Mesenchymal stem cell (in vitro differentiated cells and primary cell): ENCODE measurements around the gene FASTKD3.

Experiments
- DNase-seq: peaks from one replicate; pipeline ENCODE4 v3.0.0-alpha.2; 2013
- H2AFZ ChIP-seq: one replicate; pipeline ENCODE4 v1.6.1; 2013; ENCODE audit warnings: low read depth, mild to moderate bottlenecking, control low read depth, inconsistent platforms, low read length, moderate library complexity
- H2AK5ac ChIP-seq: 2 replicates; pipeline ENCODE4 v1.6.1; 2013; ENCODE audit warnings: low read length, moderate library complexity, mild to moderate bottlenecking, inconsistent platforms; ENCODE audit not compliant: severe bottlenecking
- H2BK120ac ChIP-seq: one replicate; pipeline ENCODE4 v1.6.1; 2013; ENCODE audit warnings: low read depth, mild to moderate bottlenecking, inconsistent platforms, low read length, moderate library complexity
- H2BK12ac ChIP-seq, 2 experiments: one replicate each; pipeline ENCODE4 v1.6.1; 2013; ENCODE audit warnings: inconsistent platforms in 2 of 2, low read length in 2 of 2, mild to moderate bottlenecking in 2 of 2, moderate library complexity in 2 of 2, control low read depth in 1 of 2
- H2BK15ac ChIP-seq: one replicate; pipeline ENCODE4 v1.6.1; 2013; ENCODE audit warnings: mild to moderate bottlenecking, low read depth, inconsistent platforms; ENCODE audit not compliant: poor library complexity, severe bottlenecking
- H2BK5ac ChIP-seq: 2 replicates; pipeline ENCODE4 v1.6.1; 2013; ENCODE audit warnings: low read depth, mild to moderate bottlenecking, low read length, control low read depth, inconsistent platforms; ENCODE audit not compliant: poor library complexity, severe bottlenecking
- H3K14ac ChIP-seq, 2 experiments: one replicate each; pipeline ENCODE4 v1.6.1; 2013; ENCODE audit warnings: inconsistent platforms in 2 of 2, low read length in 2 of 2, control low read depth in 1 of 2, mild to moderate bottlenecking in 1 of 2, moderate library complexity in 1 of 2
- H3K18ac ChIP-seq, 2 experiments: one replicate each; pipeline ENCODE4 v1.6.1; 2013; ENCODE audit warnings: inconsistent platforms in 2 of 2, low read length in 2 of 2, control low read depth in 1 of 2, low read depth in 1 of 2, mild to moderate bottlenecking in 1 of 2
- H3K23ac ChIP-seq, 2 experiments: one replicate each; pipeline ENCODE4 v1.6.1; 2013; ENCODE audit warnings: inconsistent platforms in 2 of 2, low read length in 2 of 2, mild to moderate bottlenecking in 2 of 2, moderate library complexity in 2 of 2, control low read depth in 1 of 2
- H3K27ac ChIP-seq: 2 replicates; pipeline ENCODE4 v1.5.1; 2013; ENCODE audit warnings: mild to moderate bottlenecking, moderate library complexity, low read length, control low read depth, inconsistent platforms; ENCODE audit not compliant: poor library complexity, severe bottlenecking
- H3K27me3 ChIP-seq, 2 experiments: 2 replicates each; pipeline versions ENCODE4 v1.6.1 to v1.7.0; 2013; ENCODE audit warnings: low read length in 2 of 2, mild to moderate bottlenecking in 2 of 2, moderate library complexity in 2 of 2, control low read depth in 1 of 2, inconsistent platforms in 1 of 2; ENCODE audit not compliant: control insufficient read depth in 1 of 2, insufficient read depth in 1 of 2
- H3K36me3 ChIP-seq, 2 experiments: 2 replicates each; pipeline versions ENCODE4 v1.6.1 to v1.7.0; 2013; ENCODE audit warnings: low read length in 2 of 2, control low read depth in 1 of 2, inconsistent platforms in 1 of 2, low read depth in 1 of 2, mild to moderate bottlenecking in 1 of 2; ENCODE audit not compliant: insufficient read depth in 2 of 2, control insufficient read depth in 1 of 2
- H3K4ac ChIP-seq, 2 experiments: one replicate each; pipeline ENCODE4 v1.6.1; 2013; ENCODE audit warnings: inconsistent platforms in 2 of 2, low read length in 2 of 2, mild to moderate bottlenecking in 2 of 2, moderate library complexity in 2 of 2, control low read depth in 1 of 2, low read depth in 1 of 2
- H3K4me1 ChIP-seq: 2 replicates; pipeline ENCODE4 v1.6.1; 2013; ENCODE audit warnings: low read depth, low read length, control low read depth; ENCODE audit not compliant: control insufficient read depth, insufficient read depth
- H3K4me2 ChIP-seq: 2 replicates; pipeline ENCODE4 v1.6.1; 2013; ENCODE audit warnings: low read length, mild to moderate bottlenecking, inconsistent platforms; ENCODE audit not compliant: poor library complexity, severe bottlenecking
- H3K4me3 ChIP-seq, 2 experiments: 2 replicates each; pipeline versions ENCODE4 v1.5.1 to v1.7.0; 2013; ENCODE audit warnings: low read length in 2 of 2, mild to moderate bottlenecking in 2 of 2, control low read depth in 1 of 2, low read depth in 1 of 2; ENCODE audit not compliant: insufficient read depth in 1 of 2
- H3K79me1 ChIP-seq: replicated peaks from 2 replicates; pipeline ENCODE4 v1.6.1; 2013; ENCODE audit warnings: mild to moderate bottlenecking, control low read depth, low read length, inconsistent platforms; ENCODE audit not compliant: poor library complexity, severe bottlenecking
- H3K9ac ChIP-seq: 2 replicates; pipeline ENCODE4 v1.7.0; 2013; ENCODE audit warnings: mild to moderate bottlenecking, low read length, moderate library complexity
- H3K9me3 ChIP-seq: 2 replicates; pipeline ENCODE4 v1.7.0; 2013; ENCODE audit warnings: mild to moderate bottlenecking, low read length; ENCODE audit not compliant: control insufficient read depth
- H4K8ac ChIP-seq: one replicate; pipeline ENCODE4 v1.6.1; 2013; ENCODE audit warnings: inconsistent platforms, mild to moderate bottlenecking, low read length, moderate library complexity
- H4K91ac ChIP-seq: one replicate; pipeline ENCODE4 v1.6.1; 2013; ENCODE audit warnings: mild to moderate bottlenecking, low read length, inconsistent platforms
- WGBS: methylation state at CpG from one replicate; pipeline ENCODE4 v1.1.7; 2013; ENCODE audit warnings: mixed read lengths; 5-methylcytosine and 5-hydroxymethylcytosine counted together

Gene FASTKD3

DNA sequence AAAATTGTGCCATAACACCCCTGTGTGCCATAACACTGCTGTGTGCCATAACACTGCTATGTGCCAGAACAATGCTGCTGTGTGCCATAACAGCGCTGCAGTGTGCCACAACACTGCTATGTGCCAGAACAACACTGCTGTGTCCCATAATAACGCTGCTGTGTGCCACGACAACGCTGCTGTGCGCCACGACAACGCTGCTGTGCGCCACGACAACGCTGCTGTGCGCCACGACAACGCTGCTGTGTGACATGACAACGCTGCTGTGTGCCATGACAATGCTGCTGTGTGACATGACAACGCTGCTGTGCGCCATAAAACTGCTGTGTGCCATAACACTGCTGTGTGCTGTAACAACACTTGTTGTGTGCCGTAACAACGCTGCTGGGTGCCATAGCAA, 43.8 kb downstream of the FASTKD3 start:
- Histone ChIP-seq H3K79me1 (no peaks in the 10 kb centered on the region), H2BK12ac (no peak overlapping the region), H4K8ac (no peak overlapping the region), H3K9ac (no peak overlapping the region), H3K23ac (no peak overlapping the region), H3K18ac (no peak overlapping the region), H3K36me3 (no peaks in the 10 kb centered on the region), H2AK5ac (no peak overlapping the region), H4K91ac (peak overlapping the region; percentile 61), H3K27me3 (peaks cover 28 to 37% of the 10 kb centered on the region in 2 experiments), H3K4ac (no peak overlapping the region), H3K27ac (no peak overlapping the region), H3K4me3 (no peak overlapping the region), H2BK120ac (no peak overlapping the region), H2BK5ac (no peak overlapping the region), H3K9me3 (no peaks in the 10 kb centered on the region), H3K4me1 (no peaks in the 10 kb centered on the region), H3K14ac (peak overlapping the region in 1 of 2 experiments; percentile 59), H2BK15ac (no peak overlapping the region), H2AFZ (no peak overlapping the region), H3K4me2 (no peak overlapping the region)
- WGBS, result 87% methylated on average over 18 of the region's 18 CpGs
- no peak for DNase-seq

DNA sequence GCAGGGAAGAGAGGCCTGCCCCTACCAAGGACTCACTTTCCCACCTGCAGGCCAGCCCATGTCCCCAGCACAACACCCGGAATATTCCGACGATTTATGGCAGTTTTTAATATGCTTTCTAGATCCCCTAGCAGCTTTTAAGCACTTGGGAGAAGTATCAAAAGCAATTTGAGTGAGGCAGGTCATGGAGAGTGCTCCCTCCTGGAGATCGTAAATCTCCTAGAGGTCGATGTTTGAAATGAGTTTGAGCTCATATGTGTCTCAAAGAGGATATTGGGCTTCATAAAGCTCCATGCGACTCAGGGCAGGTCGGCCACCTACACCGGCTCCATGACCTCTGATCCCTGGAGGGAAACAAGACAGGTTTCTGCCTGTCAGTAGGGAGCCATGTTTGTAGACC, 45.2 kb downstream of the FASTKD3 start:
- H2BK120ac ChIP-seq, result no peak overlapping the region
- no peaks in the 10 kb centered on the region for H3K9me3 ChIP-seq
- no peak overlapping the region for H2AK5ac ChIP-seq
- H2AFZ ChIP-seq, result no peak overlapping the region
- no peak overlapping the region for H2BK5ac ChIP-seq
- no peak overlapping the region for H2BK12ac ChIP-seq
- H4K91ac ChIP-seq, result no peak overlapping the region
- no peak overlapping the region for H3K18ac ChIP-seq
- H3K4me2 ChIP-seq, result no peak overlapping the region
- no peak overlapping the region for H3K23ac ChIP-seq
- no peaks in the 10 kb centered on the region for H3K4me1 ChIP-seq
- no peak overlapping the region for H2BK15ac ChIP-seq
- DNase-seq, result no peak
- no peak overlapping the region for H3K9ac ChIP-seq
- H3K27me3 ChIP-seq, result peaks cover 19 to 40% of the 10 kb centered on the region in 2 experiments
- 66% methylated on average over 8 of the region's 8 CpGs for WGBS
- H3K36me3 ChIP-seq, result no peaks in the 10 kb centered on the region
- H3K4me3 ChIP-seq, result no peak overlapping the region
- no peak overlapping the region for H3K27ac ChIP-seq
- H3K4ac ChIP-seq, result no peak overlapping the region
- H3K14ac ChIP-seq, result no peak overlapping the region
- no peak overlapping the region for H4K8ac ChIP-seq
- no peaks in the 10 kb centered on the region for H3K79me1 ChIP-seq

DNA sequence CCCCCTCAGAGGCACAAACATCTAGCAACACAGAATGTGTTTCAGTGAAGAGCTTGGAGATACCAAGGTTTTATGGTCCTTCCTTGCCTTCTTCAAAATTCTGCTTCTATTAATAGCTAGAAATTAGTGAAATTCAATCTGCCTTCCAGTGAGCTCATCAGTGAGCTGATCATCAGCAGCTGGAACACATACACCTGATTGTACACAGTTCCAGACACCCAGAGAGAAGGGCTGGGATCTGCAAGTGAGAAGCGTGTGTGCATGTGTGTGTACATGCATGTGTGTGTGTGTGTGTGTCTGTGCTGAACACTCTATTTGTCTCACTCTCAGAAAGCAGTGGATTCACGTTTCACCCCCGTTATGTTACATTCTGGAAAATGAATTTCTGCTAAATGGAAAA, 46.4 kb downstream of the FASTKD3 start:
- Histone ChIP-seq H2BK12ac (no peak overlapping the region), H3K4me2 (no peak overlapping the region), H2BK15ac (no peak overlapping the region), H3K4me3 (no peak overlapping the region), H2BK5ac (no peak overlapping the region), H2BK120ac (no peak overlapping the region), H3K18ac (no peak overlapping the region), H4K91ac (no peak overlapping the region), H3K27me3 (peaks cover 14 to 40% of the 10 kb centered on the region in 2 experiments), H3K9ac (no peak overlapping the region), H3K4ac (no peak overlapping the region), H4K8ac (no peak overlapping the region), H2AK5ac (no peak overlapping the region), H3K23ac (no peak overlapping the region), H3K79me1 (no peaks in the 10 kb centered on the region), H3K4me1 (no peaks in the 10 kb centered on the region), H2AFZ (no peak overlapping the region), H3K9me3 (no peaks in the 10 kb centered on the region), H3K27ac (no peak overlapping the region), H3K36me3 (no peaks in the 10 kb centered on the region), H3K14ac (no peak overlapping the region)
- 71% methylated on average over 3 of the region's 3 CpGs for WGBS
- no peak for DNase-seq

GRCh38 chr5:7816535-7816901, 52.3 kb downstream of the FASTKD3 start:
- Histone ChIP-seq H3K4me2 (no peak overlapping the region), H3K27ac (no peak overlapping the region), H3K23ac (no peak overlapping the region), H4K8ac (no peak overlapping the region), H3K9ac (no peak overlapping the region), H3K36me3 (no peaks in the 10 kb centered on the region), H3K18ac (no peak overlapping the region), H3K14ac (no peak overlapping the region), H2AFZ (no peak overlapping the region), H2BK15ac (no peak overlapping the region), H3K4ac (no peak overlapping the region), H3K79me1 (no peaks in the 10 kb centered on the region), H4K91ac (no peak overlapping the region), H3K9me3 (no peaks in the 10 kb centered on the region), H3K4me3 (no peak overlapping the region), H3K27me3 (peaks cover 5 to 36% of the 10 kb centered on the region in 2 experiments), H2BK12ac (no peak overlapping the region), H3K4me1 (no peaks in the 10 kb centered on the region), H2BK5ac (no peak overlapping the region), H2BK120ac (no peak overlapping the region), H2AK5ac (no peak overlapping the region)
- 58% methylated on average over 9 of the region's 9 CpGs for WGBS
- DNase-seq, result no peak
